HEK293 (cell line): Measurements from ENCODE around the gene SLC7A10.

Experiments used
- CTCF ChIA-PET: fragments of 350-600 bp; formaldehyde crosslinking; extraction: SDS; loops from one replicate; lab custom pipeline; 2021; ENCODE audit warnings: antibody characterized with exemption; lab: Yijun Ruan, JAX
- POLR2A ChIA-PET: fragments of 300-600 bp; formaldehyde crosslinking; extraction: SDS; loops from one replicate; lab custom pipeline; 2020; ENCODE audit warnings: antibody characterized with exemption, inconsistent platforms; lab: Yijun Ruan, JAX
- H3K27ac ChIP-seq: fragments of 200-500 bp; sonication (Bioruptor generic); 2 replicates; pipeline ENCODE4 v1.5.1; 2014; ENCODE audit warnings: low read depth, low read length, control low read depth, inconsistent platforms; ENCODE audit errors: extremely low read depth
- H3K36me3 ChIP-seq, 2 experiments: fragments of 200-500 bp in 1 of 2; sonication (Bioruptor generic) in 1 of 2; 1 replicate in 1 of 2; 2 replicates in 1 of 2; pipeline ENCODE4 v1.5.1; 2014 to 2017; ENCODE audit warnings: inconsistent platforms in 2 of 2, low read length in 2 of 2; ENCODE audit not compliant: control insufficient read depth in 2 of 2, insufficient read depth in 1 of 2
- H3K4me1 ChIP-seq: fragments of 200-500 bp; sonication (Bioruptor generic); 2 replicates; pipeline ENCODE4 v1.5.1; 2014; ENCODE audit warnings: mild to moderate bottlenecking, low read length, inconsistent platforms; ENCODE audit not compliant: control insufficient read depth, insufficient read depth
- H3K4me3 ChIP-seq: 2 replicates; pipeline ENCODE4 v1.5.1; 2011; ENCODE audit warnings: low read depth, mild to moderate bottlenecking, control low read depth, low read length, moderate library complexity
- H3K9me3 ChIP-seq: fragments of 200-500 bp; sonication (Bioruptor generic); 2 replicates; pipeline ENCODE4 v1.5.1; 2014; ENCODE audit warnings: low read depth, low read length, inconsistent platforms; ENCODE audit not compliant: control insufficient read depth, insufficient read depth
- EGR2 ChIP-seq: fragments of 450-650 bp; formaldehyde crosslinking; IDR thresholded peaks from 2 replicates; pipeline ENCODE4 v1.5.1; 2016; ENCODE audit warnings: low read depth, missing biosample characterization, missing genetic modification characterization
- GFI1B ChIP-seq: fragments of 450-650 bp; formaldehyde crosslinking; IDR thresholded peaks from 2 replicates; pipeline ENCODE4 v1.5.1; 2016; ENCODE audit warnings: missing biosample characterization, missing genetic modification characterization
- IKZF3 ChIP-seq: fragments of 450-650 bp; IDR thresholded peaks from 2 replicates; pipeline ENCODE4 v1.5.0; 2018; ENCODE audit warnings: missing biosample characterization, mild to moderate bottlenecking, missing genetic modification characterization, moderate library complexity
- ZBTB1 ChIP-seq: fragments of 450-650 bp; formaldehyde crosslinking; IDR thresholded peaks from 2 replicates; pipeline ENCODE4 v1.5.1; 2016; ENCODE audit warnings: missing biosample characterization, missing genetic modification characterization
- ZBTB20 ChIP-seq: fragments of 450-650 bp; formaldehyde crosslinking; IDR thresholded peaks from 2 replicates; pipeline ENCODE4 v1.5.1; 2016; ENCODE audit warnings: missing biosample characterization, missing genetic modification characterization
- ZBTB48 ChIP-seq: fragments of 450-650 bp; formaldehyde crosslinking; IDR thresholded peaks from 2 replicates; pipeline ENCODE4 v1.5.1; 2016; ENCODE audit warnings: missing biosample characterization, missing genetic modification characterization
- ZBTB8A ChIP-seq: fragments of 450-650 bp; formaldehyde crosslinking; IDR thresholded peaks from 2 replicates; pipeline ENCODE4 v1.5.1; 2016; ENCODE audit warnings: missing biosample characterization, missing genetic modification characterization
- ZFHX2 ChIP-seq: fragments of 450-650 bp; formaldehyde crosslinking; conservative IDR thresholded peaks from 2 replicates; pipeline ENCODE4 v1.5.1; 2016; ENCODE audit warnings: missing biosample characterization, missing genetic modification characterization
- ZIC2 ChIP-seq: fragments of 450-650 bp; formaldehyde crosslinking; IDR thresholded peaks from 2 replicates; pipeline ENCODE4 v1.5.1; 2016; ENCODE audit warnings: missing biosample characterization, missing genetic modification characterization
- ZNF132 ChIP-seq: fragments of 450-650 bp; formaldehyde crosslinking; IDR thresholded peaks from 2 replicates; pipeline ENCODE4 v1.5.1; 2017; ENCODE audit warnings: missing biosample characterization, missing genetic modification characterization, borderline replicate concordance
- ZNF155 ChIP-seq: fragments of 450-650 bp; formaldehyde crosslinking; IDR thresholded peaks from 2 replicates; pipeline ENCODE4 v1.5.1; 2016; ENCODE audit warnings: missing biosample characterization, missing genetic modification characterization
- ZNF174 ChIP-seq: fragments of 450-650 bp; formaldehyde crosslinking; IDR thresholded peaks from 2 replicates; pipeline ENCODE4 v1.5.0; 2017; ENCODE audit warnings: missing biosample characterization, mild to moderate bottlenecking, missing genetic modification characterization
- ZNF184 ChIP-seq: fragments of 450-650 bp; IDR thresholded peaks from 2 replicates; pipeline ENCODE4 v1.5.1; 2018; ENCODE audit warnings: missing biosample characterization, mild to moderate bottlenecking, missing genetic modification characterization
- ZNF2 ChIP-seq: fragments of 450-650 bp; formaldehyde crosslinking; IDR thresholded peaks from 2 replicates; pipeline ENCODE4 v1.5.1; 2016; ENCODE audit warnings: missing biosample characterization, missing genetic modification characterization
- ZNF26 ChIP-seq: fragments of 450-650 bp; formaldehyde crosslinking; IDR thresholded peaks from 2 replicates; pipeline ENCODE4 v1.5.1; 2016; ENCODE audit warnings: missing biosample characterization, missing genetic modification characterization
- ZNF266 ChIP-seq: fragments of 450-650 bp; formaldehyde crosslinking; IDR thresholded peaks from 2 replicates; pipeline ENCODE4 v1.5.1; 2016; ENCODE audit warnings: missing biosample characterization, missing genetic modification characterization, low read depth
- ZNF514 ChIP-seq: fragments of 450-650 bp; formaldehyde crosslinking; IDR thresholded peaks from 2 replicates; pipeline ENCODE4 v1.5.1; 2016; ENCODE audit warnings: missing biosample characterization, missing genetic modification characterization
- ZNF530 ChIP-seq: fragments of 450-650 bp; formaldehyde crosslinking; IDR thresholded peaks from 2 replicates; pipeline ENCODE4 v1.5.1; 2016; ENCODE audit warnings: low read depth, missing biosample characterization, missing genetic modification characterization
- ZNF561 ChIP-seq: fragments of 450-650 bp; IDR thresholded peaks from 2 replicates; pipeline ENCODE4 v1.5.1; 2018; ENCODE audit warnings: missing biosample characterization, missing genetic modification characterization, borderline replicate concordance
- ZNF621 ChIP-seq: fragments of 450-650 bp; formaldehyde crosslinking; IDR thresholded peaks from 2 replicates; pipeline ENCODE4 v1.5.1; 2017; ENCODE audit warnings: missing biosample characterization, missing genetic modification characterization
- ZNF629 ChIP-seq: fragments of 450-650 bp; formaldehyde crosslinking; IDR thresholded peaks from 2 replicates; pipeline ENCODE4 v1.5.1; 2017; ENCODE audit warnings: missing biosample characterization, missing genetic modification characterization
- ZNF660 ChIP-seq: fragments of 450-650 bp; IDR thresholded peaks from 2 replicates; pipeline ENCODE4 v1.5.1; 2018; ENCODE audit warnings: missing biosample characterization, mild to moderate bottlenecking, missing genetic modification characterization
- ZNF747 ChIP-seq: fragments of 450-650 bp; formaldehyde crosslinking; IDR thresholded peaks from 2 replicates; pipeline ENCODE4 v1.5.1; 2016; ENCODE audit warnings: missing biosample characterization, missing genetic modification characterization
- ZNF785 ChIP-seq: fragments of 450-650 bp; formaldehyde crosslinking; IDR thresholded peaks from 2 replicates; pipeline ENCODE4 v1.5.1; 2016; ENCODE audit warnings: missing biosample characterization, missing genetic modification characterization
- ZNF837 ChIP-seq: fragments of 450-650 bp; formaldehyde crosslinking; IDR thresholded peaks from 2 replicates; pipeline ENCODE4 v1.5.1; 2016; ENCODE audit warnings: missing biosample characterization, missing genetic modification characterization
- TF ChIP-seq, protein P1 (sequence below): fragments of 450-650 bp; formaldehyde crosslinking; IDR thresholded peaks from 2 replicates; pipeline ENCODE4 v1.5.1; 2017; ENCODE audit warnings: missing biosample characterization, missing genetic modification characterization
- TF ChIP-seq, protein P2 (sequence below): fragments of 450-650 bp; formaldehyde crosslinking; optimal IDR thresholded peaks from 2 replicates; pipeline ENCODE3; 2016; ENCODE audit warnings: missing biosample characterization, mild to moderate bottlenecking, missing genetic modification characterization

SLC7A10 gene

GRCh38 chr19:33239223-33239975 is 13.7 kb upstream of the SLC7A10 start:
- H3K36me3 ChIP-seq: no peaks in the 10 kb centered on the region
- POLR2A ChIA-PET: interaction anchor here (0.6 to 0.7 kb wide), 3 partner anchors 64 to 268 kb away, joined by 3 to 4 read pairs (median 3); no protein-coding TSS in a partner anchor
- H3K9me3 ChIP-seq: no peaks in the 10 kb centered on the region
- no peak overlapping the region for H3K4me3 ChIP-seq
- no peak overlapping the region for H3K27ac ChIP-seq
- no peak for TF ChIP-seq ZBTB1 (tag by site-specific recombination)
- peak; percentile 25; the same call in 1 of the 2 replicates for TF ChIP-seq IKZF3 (tag by site-specific recombination)
- CTCF ChIA-PET: interaction anchor here (0.6 to 11.2 kb wide), 9 partner anchors 16 to 531 kb away, joined by 3 to 292 read pairs (median 8); no protein-coding TSS in a partner anchor
- peaks cover 2% of the 10 kb centered on the region; the same call in 1 of the 2 replicates for H3K4me1 ChIP-seq

DNA sequence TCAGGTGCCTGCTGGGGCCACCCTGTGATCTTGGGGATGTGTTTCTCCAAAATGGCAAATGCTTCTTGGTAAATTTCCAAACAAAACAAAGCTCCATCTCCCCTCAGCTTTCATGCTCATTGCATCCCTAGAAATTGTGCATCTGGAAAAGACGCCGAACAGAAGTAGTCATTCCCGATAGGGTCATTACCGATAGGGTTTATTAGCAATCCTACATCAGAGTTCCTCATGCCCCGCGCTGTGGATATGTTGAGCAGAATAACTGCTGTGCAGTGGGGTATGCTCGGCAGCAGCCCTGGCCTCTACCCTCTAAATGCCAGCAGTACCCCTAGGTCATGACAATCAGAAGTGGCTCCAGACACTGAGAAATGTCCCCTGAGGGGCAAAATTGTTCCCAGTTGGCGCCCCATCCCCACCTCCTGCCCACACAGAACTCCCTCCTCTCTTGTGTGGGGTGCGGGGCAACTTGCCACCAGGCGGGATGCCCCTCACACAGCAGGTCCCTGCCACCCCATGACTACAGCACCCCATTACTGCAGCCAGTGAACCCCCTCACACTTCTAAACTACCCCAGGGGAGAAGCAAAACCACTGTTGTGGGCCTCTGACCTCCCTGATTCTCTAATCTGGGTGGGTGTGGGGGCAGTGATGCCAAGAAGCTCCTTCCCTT is 13.0 kb upstream of the SLC7A10 start:
- POLR2A ChIA-PET: interaction anchor here (0.6 kb wide), 1 partner anchor 267 kb away, joined by 4 read pairs; no protein-coding TSS in a partner anchor
- Histone ChIP-seq H3K36me3 (no peaks in the 10 kb centered on the region), H3K4me3 (no peak overlapping the region), H3K9me3 (no peaks in the 10 kb centered on the region), H3K27ac (no peak overlapping the region), H3K4me1 (peaks cover 2% of the 10 kb centered on the region; the same call in 1 of the 2 replicates)
- CTCF ChIA-PET: interaction anchor here (0.7 to 11.2 kb wide), 7 partner anchors 17 to 532 kb away, joined by 3 to 292 read pairs (median 34); no protein-coding TSS in a partner anchor
- TF ChIP-seq ZNF514 (tag by site-specific recombination): no peak
- 0 out of 2 replicates have a peak, but pooled peaks have one; percentile 8 for TF ChIP-seq ZBTB20 (tag by site-specific recombination)
- peak; percentile 51; the same call in 1 of the 2 replicates for TF ChIP-seq ZIC2
- TF ChIP-seq ZBTB8A (tag by site-specific recombination): no peak
- TF ChIP-seq ZNF266 (tag by site-specific recombination): no peak
- TF ChIP-seq ZFHX2 (tag by site-specific recombination): peak; percentile 68
- TF ChIP-seq EGR2 (tag by site-specific recombination): peak; percentile 26; the same call in 1 of the 2 replicates
- TF ChIP-seq ZBTB48 (tag by site-specific recombination): no peak
- no peak for TF ChIP-seq ZNF785 (tag by site-specific recombination)
- TF ChIP-seq ZNF561 (tag by site-specific recombination): no peak
- no peak for TF ChIP-seq ZNF155 (tag by site-specific recombination)
- TF ChIP-seq ZNF184: no peak
- TF ChIP-seq, protein P1, sequence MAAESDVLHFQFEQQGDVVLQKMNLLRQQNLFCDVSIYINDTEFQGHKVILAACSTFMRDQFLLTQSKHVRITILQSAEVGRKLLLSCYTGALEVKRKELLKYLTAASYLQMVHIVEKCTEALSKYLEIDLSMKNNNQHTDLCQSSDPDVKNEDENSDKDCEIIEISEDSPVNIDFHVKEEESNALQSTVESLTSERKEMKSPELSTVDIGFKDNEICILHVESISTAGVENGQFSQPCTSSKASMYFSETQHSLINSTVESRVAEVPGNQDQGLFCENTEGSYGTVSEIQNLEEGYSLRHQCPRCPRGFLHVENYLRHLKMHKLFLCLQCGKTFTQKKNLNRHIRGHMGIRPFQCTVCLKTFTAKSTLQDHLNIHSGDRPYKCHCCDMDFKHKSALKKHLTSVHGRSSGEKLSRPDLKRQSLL (tag by site-specific recombination): no peak
- TF ChIP-seq ZNF530 (tag by site-specific recombination): no peak
- TF ChIP-seq ZNF747 (tag by site-specific recombination): no peak

GRCh38 chr19:33236696-33237390 is 11.2 kb upstream of the SLC7A10 start:
- ChIA-PET CTCF (interaction anchor here (0.6 to 11.2 kb wide), 32 partner anchors 10 to 541 kb away, joined by 3 to 292 read pairs (median 8); partner anchors contain the start of genes CEBPA and SLC7A10), POLR2A (no interaction called here)
- Histone ChIP-seq H3K36me3 (no peaks in the 10 kb centered on the region), H3K4me1 (peaks cover 2% of the 10 kb centered on the region; the same call in 1 of the 2 replicates), H3K9me3 (no peaks in the 10 kb centered on the region; the same call in 1 of the 2 replicates), H3K4me3 (no peak overlapping the region), H3K27ac (no peak overlapping the region)
- TF ChIP-seq ZNF2 (no peak), ZNF621 (tag by site-specific recombination) (no peak), ZNF132 (tag by site-specific recombination) (no peak), ZNF629 (tag by site-specific recombination) (no peak), ZNF660 (tag by site-specific recombination) (no peak), ZNF26 (tag by site-specific recombination) (no peak), GFI1B (no peak), ZNF174 (tag by site-specific recombination) (no peak), ZNF837 (tag by site-specific recombination) (no peak)
- TF ChIP-seq, protein P2, sequence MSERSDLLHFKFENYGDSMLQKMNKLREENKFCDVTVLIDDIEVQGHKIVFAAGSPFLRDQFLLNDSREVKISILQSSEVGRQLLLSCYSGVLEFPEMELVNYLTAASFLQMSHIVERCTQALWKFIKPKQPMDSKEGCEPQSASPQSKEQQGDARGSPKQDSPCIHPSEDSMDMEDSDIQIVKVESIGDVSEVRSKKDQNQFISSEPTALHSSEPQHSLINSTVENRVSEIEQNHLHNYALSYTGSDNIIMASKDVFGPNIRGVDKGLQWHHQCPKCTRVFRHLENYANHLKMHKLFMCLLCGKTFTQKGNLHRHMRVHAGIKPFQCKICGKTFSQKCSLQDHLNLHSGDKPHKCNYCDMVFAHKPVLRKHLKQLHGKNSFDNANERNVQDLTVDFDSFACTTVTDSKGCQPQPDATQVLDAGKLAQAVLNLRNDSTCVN (tag by site-specific recombination): no peak
